Ovary (tissue), 9 donors: ENCODE measurements around the gene APBB2. TPM values are rescaled to one million over a fixed set of nuclear protein-coding genes. Genes with fewer than 3 reads are reported as not detected.

Experiments
- DNase-seq, 5 donors: peaks; one replicate each; pipeline ENCODE4 v3.0.0-alpha.2; 2019 to 2020
- H3K27ac ChIP-seq, 2 donors: fragments of 200-600 bp; one replicate each; pipeline versions ENCODE4 v1.5.1 to v1.8.0; 2019 to 2022
- H3K27me3 ChIP-seq: fragments of 200-600 bp; one replicate; pipeline ENCODE4 v1.8.0; 2022
- H3K36me3 ChIP-seq: fragments of 200-600 bp; sonication (generic); one replicate; pipeline ENCODE4 v1.5.1; 2019
- H3K4me1 ChIP-seq: one replicate; pipeline ENCODE4 v1.8.1; 2013; ENCODE audit warnings: mild to moderate bottlenecking, moderate library complexity; ENCODE audit not compliant: insufficient read depth
- H3K4me3 ChIP-seq: fragments of 200-600 bp; sonication (generic); one replicate; pipeline ENCODE4 v1.5.1; 2017
- H3K9me3 ChIP-seq, 2 donors: fragments of 200-600 bp in 1 of 2; sonication (generic) in 1 of 2; one replicate each; pipeline versions ENCODE4 v1.5.1 to v1.8.1; 2013 to 2019; ENCODE audit warnings: mild to moderate bottlenecking in 1 of 2, moderate library complexity in 1 of 2
- EP300 ChIP-seq: sonication (generic); formaldehyde crosslinking; IDR thresholded peaks from one replicate; pipeline ENCODE4 v1.6.1; 2017; ENCODE audit warnings: antibody characterized with exemption
- POLR2A ChIP-seq: fragments of 450-650 bp; IDR thresholded peaks from one replicate; pipeline ENCODE4 v1.6.1; 2017; ENCODE audit warnings: antibody characterized with exemption, mild to moderate bottlenecking, moderate library complexity
- WGBS, 3 donors: extraction: QIAGEN DNeasy Blood & Tissue Kit in 1 of 3; methylation state at CpG; one replicate each; pipeline versions ENCODE4 v1.1.5 to v1.1.7; 2013 to 2017; 5-methylcytosine and 5-hydroxymethylcytosine counted together
- intact Hi-C, 4 donors: fragments of 100-400 bp; cut with DNase I; formaldehyde crosslinking; loops; one replicate each; pipeline versions ENCODE4 v1.11.0 to v1.15.1; 2022 to 2023
- polyA plus RNA-seq, 2 donors: library from polyadenylated mRNA; stranded (reverse); fragments of 200-250 nt in 1 of 2; fragments of 350-450 nt in 1 of 2; fragmentation: Illumina TruSeq in 1 of 2; extraction: RNeasy Lipid Tissue Mini Kit (QIAGEN cat#74804) in 1 of 2; gene quantifications; one replicate each; pipeline ENCODE4 v1.2.3, GENCODE V29; 2013 to 2014
- total RNA-seq, 7 donors: library from RNA; depleted of rRNA in 2 of 7; stranded (reverse); fragments of >200 nt in 2 of 7; fragmentation: NEBNext Ultra II Directional in 3 of 7; extraction: Animal tissue kit (Norgen Biotek cat#: 25700) in 3 of 7; gene quantifications; one replicate each; pipeline versions ENCODE4 v1.1.0 to v1.2.4, GENCODE V29; 2016 to 2023
- TF ChIP-seq, protein P1 (sequence below), 3 donors: fragments of 450-650 bp in 2 of 3; fragments of 200-600 bp in 1 of 3; IDR thresholded peaks; one replicate each; pipeline versions ENCODE4 v1.5.1 to v1.8.0; 2016 to 2022; ENCODE audit warnings: antibody characterized with exemption in 3 of 3, mild to moderate bottlenecking in 1 of 3
- donor health status: DM: no; HTN: no; CAD: no; lungs with moderate emphysema.
- donor health status: DM: no; HTN: no; CAD: no.
- donor health status: Bipolar disorder and iron deficiency.
- donor health status: DM: yes; HTN: yes; CAD: no.
- donor health status: DM: no; HTN: no; CAD: no.
- donor health status: DM: yes; HTN: yes; CAD: no.

The APBB2 gene
- total and polyA plus RNA-seq, 9 donors = 30.9 to 163 (median 80.1) TPM

DNA sequence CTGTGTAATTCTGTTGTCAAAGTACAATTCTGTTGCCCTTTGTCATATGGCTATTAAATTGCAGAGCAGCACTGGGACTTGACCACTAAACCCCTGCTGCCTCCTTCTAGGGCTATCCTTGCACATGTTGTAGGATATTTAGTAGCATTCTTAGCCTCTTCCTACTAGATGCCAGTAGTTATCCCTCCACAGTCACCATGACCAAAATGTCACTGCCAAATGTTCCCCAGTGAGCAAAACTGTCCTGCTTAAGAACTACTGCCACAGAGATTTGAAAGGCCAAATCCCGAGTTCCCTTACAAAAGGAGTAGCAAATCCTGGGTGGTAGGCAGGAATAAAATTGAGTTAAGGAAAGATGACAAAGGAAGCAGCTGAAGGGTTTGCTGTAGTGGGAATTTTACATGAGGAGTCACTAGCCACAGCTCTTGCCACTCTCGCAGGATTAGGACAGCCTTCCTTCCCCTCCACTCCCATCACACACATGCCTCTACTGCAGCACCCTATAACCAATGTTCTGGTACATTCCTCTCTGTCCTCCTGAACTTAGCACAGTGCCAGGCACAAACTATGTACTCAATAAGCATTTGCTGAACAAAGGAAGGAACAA, 8.4 kb downstream of the APBB2 start:
- TF ChIP-seq EP300 = no peak
- TF ChIP-seq POLR2A = no peak
- TF ChIP-seq, protein P1, sequence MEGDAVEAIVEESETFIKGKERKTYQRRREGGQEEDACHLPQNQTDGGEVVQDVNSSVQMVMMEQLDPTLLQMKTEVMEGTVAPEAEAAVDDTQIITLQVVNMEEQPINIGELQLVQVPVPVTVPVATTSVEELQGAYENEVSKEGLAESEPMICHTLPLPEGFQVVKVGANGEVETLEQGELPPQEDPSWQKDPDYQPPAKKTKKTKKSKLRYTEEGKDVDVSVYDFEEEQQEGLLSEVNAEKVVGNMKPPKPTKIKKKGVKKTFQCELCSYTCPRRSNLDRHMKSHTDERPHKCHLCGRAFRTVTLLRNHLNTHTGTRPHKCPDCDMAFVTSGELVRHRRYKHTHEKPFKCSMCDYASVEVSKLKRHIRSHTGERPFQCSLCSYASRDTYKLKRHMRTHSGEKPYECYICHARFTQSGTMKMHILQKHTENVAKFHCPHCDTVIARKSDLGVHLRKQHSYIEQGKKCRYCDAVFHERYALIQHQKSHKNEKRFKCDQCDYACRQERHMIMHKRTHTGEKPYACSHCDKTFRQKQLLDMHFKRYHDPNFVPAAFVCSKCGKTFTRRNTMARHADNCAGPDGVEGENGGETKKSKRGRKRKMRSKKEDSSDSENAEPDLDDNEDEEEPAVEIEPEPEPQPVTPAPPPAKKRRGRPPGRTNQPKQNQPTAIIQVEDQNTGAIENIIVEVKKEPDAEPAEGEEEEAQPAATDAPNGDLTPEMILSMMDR (IDR thresholded peaks at IDR 0.05) = no peak
- Histone ChIP-seq H3K36me3 (no peaks in the 10 kb centered on the region), H3K9me3 (no peaks in the 10 kb centered on the region), H3K27me3 (no peaks in the 10 kb centered on the region), H3K27ac (no peak overlapping the region), H3K4me1 (peaks cover 22% of the 10 kb centered on the region), H3K4me3 (no peak overlapping the region)
- intact Hi-C loops = loop anchor here in 1 of 4 donors (10.0 kb wide), 1 partner anchor 151 kb away; no protein-coding TSS in a partner anchor
- DNase-seq = no peak
- WGBS, 3 donors = 86 to 97% (median 95%) methylated on average over 2 of the region's 2 CpGs

DNA sequence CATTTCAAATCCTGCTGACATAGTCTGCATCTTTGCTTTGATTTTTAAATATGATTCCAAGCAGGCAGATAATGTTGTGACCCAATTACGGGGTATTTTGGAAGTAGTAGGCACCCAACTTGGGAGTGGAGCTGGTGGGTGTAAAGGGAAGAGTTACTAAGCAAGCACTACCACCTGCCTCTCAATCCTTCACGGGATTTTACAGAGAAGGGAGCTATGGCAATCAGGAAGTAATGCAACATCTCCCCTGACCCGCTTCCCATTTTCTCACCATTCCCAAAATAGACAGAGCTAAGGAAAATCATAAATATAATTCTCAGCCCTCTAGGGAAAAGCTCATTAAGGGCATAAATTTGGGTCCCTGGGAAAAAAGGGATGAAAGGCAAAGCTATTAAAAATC, 9.2 kb downstream of the APBB2 start:
- 56 to 78% (median 61%) methylated on average over 3 of the region's 3 CpGs for WGBS, 3 donors
- TF ChIP-seq POLR2A = no peak
- TF ChIP-seq, protein P1 (IDR thresholded peaks at IDR 0.05) = no peak
- TF ChIP-seq EP300 = no peak

DNA sequence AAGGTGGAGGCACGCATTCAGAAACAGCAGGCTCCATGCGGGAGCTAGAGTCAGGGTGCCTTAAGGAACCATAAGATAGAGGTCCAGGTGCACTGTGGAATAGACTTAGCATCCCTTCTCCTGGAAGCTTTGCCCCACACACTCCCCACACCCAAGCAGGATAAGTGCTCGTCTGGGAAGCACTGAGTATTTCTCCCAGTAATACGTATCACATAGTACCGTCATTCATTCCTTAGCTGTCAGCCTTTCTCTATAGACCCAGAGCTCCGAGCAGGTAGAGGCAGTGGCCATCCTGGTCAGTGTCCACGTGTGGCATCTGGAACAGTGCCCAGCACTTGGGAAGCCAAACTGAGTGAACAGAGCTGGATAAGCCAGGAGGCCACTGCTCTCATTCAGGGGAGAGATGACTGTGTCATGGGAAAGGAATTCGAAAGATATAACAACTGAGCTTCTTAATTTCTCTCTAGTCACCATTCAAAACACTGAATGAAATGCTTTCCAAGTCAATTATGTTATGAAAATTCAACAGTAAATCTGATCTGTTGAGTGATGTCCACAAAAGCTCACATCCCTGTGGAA, 9.9 kb downstream of the APBB2 start:
- TF ChIP-seq POLR2A (no peak), EP300 (no peak)
- TF ChIP-seq, protein P1 (IDR thresholded peaks at IDR 0.05) = no peak
- H3K27me3 ChIP-seq = no peaks in the 10 kb centered on the region
- no peak overlapping the region for H3K27ac ChIP-seq
- WGBS, 3 donors = 58 to 71% (median 66%) methylated on average over 8 of the region's 8 CpGs
- no peak overlapping the region for H3K4me3 ChIP-seq
- H3K36me3 ChIP-seq = no peaks in the 10 kb centered on the region
- DNase-seq = peak in 4 of 5 donors; percentile 39 to 63 (median 45)
- no peaks in the 10 kb centered on the region for H3K9me3 ChIP-seq
- H3K4me1 ChIP-seq = peaks cover 22% of the 10 kb centered on the region
- intact Hi-C loops = loop anchor here in 1 of 4 donors (10.0 kb wide), 1 partner anchor 150 kb away; no protein-coding TSS in a partner anchor

More for the DNA sequence above, 9.2 kb downstream of the APBB2 start:
- Histone ChIP-seq H3K36me3 (no peaks in the 10 kb centered on the region), H3K9me3 (no peaks in the 10 kb centered on the region), H3K27ac (no peak overlapping the region), H3K4me1 (peaks cover 22% of the 10 kb centered on the region), H3K27me3 (no peaks in the 10 kb centered on the region), H3K4me3 (no peak overlapping the region)
- no peak for DNase-seq
- intact Hi-C loops = loop anchor here in 1 of 4 donors (10.0 kb wide), 1 partner anchor 150 kb away; no protein-coding TSS in a partner anchor

DNA sequence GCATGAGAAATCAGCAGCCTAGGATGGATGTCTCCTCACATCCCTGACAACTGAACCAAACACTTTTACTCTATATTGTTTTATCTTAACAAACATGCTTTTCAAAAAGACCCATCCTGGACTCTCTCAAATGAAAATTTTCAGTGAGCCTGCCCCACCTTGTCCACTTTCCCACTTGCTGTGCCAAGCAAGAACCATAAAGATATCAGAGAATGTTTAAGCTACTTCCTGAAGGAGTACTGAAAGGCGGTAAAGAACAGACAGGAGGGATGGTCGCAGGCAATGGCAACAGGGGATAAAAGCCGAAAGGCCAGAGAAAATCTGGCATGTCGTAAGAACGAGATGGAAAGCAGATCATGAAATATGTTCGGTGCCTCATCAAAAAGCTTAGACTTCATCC, 10.5 kb downstream of the APBB2 start:
- 79 to 94% (median 80%) methylated on average over 6 of the region's 6 CpGs for WGBS, 3 donors
- no peaks in the 10 kb centered on the region for H3K27me3 ChIP-seq
- intact Hi-C loops = loop anchor here in 1 of 4 donors (10.0 kb wide), 1 partner anchor 149 kb away; no protein-coding TSS in a partner anchor
- TF ChIP-seq, protein P1 (IDR thresholded peaks at IDR 0.05) = no peak
- TF ChIP-seq POLR2A = no peak
- TF ChIP-seq EP300 = no peak
- no peak overlapping the region for H3K4me3 ChIP-seq
- no peaks in the 10 kb centered on the region for H3K9me3 ChIP-seq
- H3K4me1 ChIP-seq = peaks cover 22% of the 10 kb centered on the region
- H3K27ac ChIP-seq = no peak overlapping the region
- no peak for DNase-seq
- no peaks in the 10 kb centered on the region for H3K36me3 ChIP-seq
